ENCODE data around the gene PLXDC2.
"Not testable (repeated sequence)": the region's sequence is repeated elsewhere in the genome, so short reads cannot be mapped to it uniquely, and the experiment has no call there.

PLXDC2 gene

GRCh38 chr10:19816411-19817230 lies at the start of gene PLXDC2:
Gene PLXDC2, plus strand, starts transcription at chr10:19816432.
- Histone ChIP-seq H3K27me3 (ENCODE audit: insufficient read depth, low read length, poor library complexity) (no peaks in the 10 kb centered on the region), H3K9me3 (ENCODE audit: insufficient read depth, low read length, severe bottlenecking) (no peaks in the 10 kb centered on the region), H2AFZ (ENCODE audit: low read depth, low read length) (no peak within 1 kb of the TSS), H3K4me3 (ENCODE audit: low read depth in 1 of 2, low read length in 2 of 2) (no peak within 1 kb of the TSS), H3K27ac (ENCODE audit: low read length) (no peak within 1 kb of the TSS), H3K79me2 (ENCODE audit: insufficient read depth, low read length) (no peaks in the 10 kb centered on the region), H4K20me1 (ENCODE audit: insufficient read depth, low read length) (no peaks in the 10 kb centered on the region), H3K36me3 (ENCODE audit: insufficient read depth, low read length) (no peaks in the 10 kb centered on the region), H3K4me2 (ENCODE audit: insufficient read depth, low read length) (no peak within 1 kb of the TSS), H3K4me1 (ENCODE audit: insufficient read depth, low read length) (no peaks in the 10 kb centered on the region), H3K9ac (ENCODE audit: low read depth, low read length) (no peak within 1 kb of the TSS)
- ATAC-seq (ENCODE audit: insufficient read depth, low read depth): no peak
- no peak for DNase-seq
- TF ChIP-seq EZH2 (IDR thresholded peaks at IDR 0.05; ENCODE audit: borderline replicate concordance, low read depth, low read length, severe bottlenecking) (no peak), CTCF (IDR thresholded peaks at IDR 0.05; ENCODE audit: borderline replicate concordance, extremely low read depth, low read length, poor library complexity, severe bottlenecking) (no peak)

GRCh38 chr10:19767876-19768275 lies 48.4 kb upstream of the PLXDC2 start:
- Histone ChIP-seq H4K20me1 (ENCODE audit: insufficient read depth, low read length) (no peaks in the 10 kb centered on the region), H3K9ac (ENCODE audit: low read depth, low read length) (no peak overlapping the region), H3K36me3 (ENCODE audit: insufficient read depth, low read length) (no peaks in the 10 kb centered on the region), H3K27ac (ENCODE audit: low read length) (no peak overlapping the region), H3K79me2 (ENCODE audit: insufficient read depth, low read length) (no peaks in the 10 kb centered on the region), H3K4me2 (ENCODE audit: insufficient read depth, low read length) (no peak overlapping the region), H3K4me3 (ENCODE audit: low read depth in 1 of 2, low read length in 2 of 2) (no peak overlapping the region), H2AFZ (ENCODE audit: low read depth, low read length) (no peak overlapping the region), H3K27me3 (ENCODE audit: insufficient read depth, low read length, poor library complexity) (no peaks in the 10 kb centered on the region), H3K9me3 (ENCODE audit: insufficient read depth, low read length, severe bottlenecking) (peaks cover 3% of the 10 kb centered on the region), H3K4me1 (ENCODE audit: insufficient read depth, low read length) (no peaks in the 10 kb centered on the region)
- TF ChIP-seq CTCF (IDR thresholded peaks at IDR 0.05; ENCODE audit: borderline replicate concordance, extremely low read depth, low read length, poor library complexity, severe bottlenecking): no peak
- no peak for TF ChIP-seq EZH2 (IDR thresholded peaks at IDR 0.05; ENCODE audit: borderline replicate concordance, low read depth, low read length, severe bottlenecking)
- DNase-seq (no peak), ATAC-seq (ENCODE audit: insufficient read depth, low read depth) (no peak)

GRCh38 chr10:19769826-19770225 lies 46.4 kb upstream of the PLXDC2 start:
- H3K4me2 ChIP-seq (ENCODE audit: insufficient read depth, low read length); H4K20me1 ChIP-seq (ENCODE audit: insufficient read depth, low read length); DNase-seq; H3K79me2 ChIP-seq (ENCODE audit: insufficient read depth, low read length); H3K36me3 ChIP-seq (ENCODE audit: insufficient read depth, low read length); H2AFZ ChIP-seq (ENCODE audit: low read depth, low read length); H3K27me3 ChIP-seq (ENCODE audit: insufficient read depth, low read length, poor library complexity); H3K4me1 ChIP-seq (ENCODE audit: insufficient read depth, low read length); H3K27ac ChIP-seq (ENCODE audit: low read length); H3K9me3 ChIP-seq (ENCODE audit: insufficient read depth, low read length, severe bottlenecking); H3K4me3 ChIP-seq (ENCODE audit: low read depth in 1 of 2, low read length in 2 of 2); H3K9ac ChIP-seq (ENCODE audit: low read depth, low read length); ATAC-seq (ENCODE audit: insufficient read depth, low read depth): not testable (repeated sequence)

- Histone ChIP-seq H3K79me2 (ENCODE audit: insufficient read depth, low read length) (no peaks in the 10 kb centered on the region), H3K9ac (ENCODE audit: low read depth, low read length) (no peak overlapping the region), H3K4me3 (ENCODE audit: low read depth in 1 of 2, low read length in 2 of 2) (no peak overlapping the region), H3K27ac (ENCODE audit: low read length) (no peak overlapping the region), H3K27me3 (ENCODE audit: insufficient read depth, low read length, poor library complexity) (no peaks in the 10 kb centered on the region), H4K20me1 (ENCODE audit: insufficient read depth, low read length) (no peaks in the 10 kb centered on the region), H3K4me2 (ENCODE audit: insufficient read depth, low read length) (no peak overlapping the region), H3K36me3 (ENCODE audit: insufficient read depth, low read length) (no peaks in the 10 kb centered on the region), H3K9me3 (ENCODE audit: insufficient read depth, low read length, severe bottlenecking) (no peaks in the 10 kb centered on the region), H2AFZ (ENCODE audit: low read depth, low read length) (no peak overlapping the region), H3K4me1 (ENCODE audit: insufficient read depth, low read length) (no peaks in the 10 kb centered on the region)
- TF ChIP-seq EZH2 (IDR thresholded peaks at IDR 0.05; ENCODE audit: borderline replicate concordance, low read depth, low read length, severe bottlenecking) (no peak), CTCF (IDR thresholded peaks at IDR 0.05; ENCODE audit: borderline replicate concordance, extremely low read depth, low read length, poor library complexity, severe bottlenecking) (no peak)
- no peak for DNase-seq
- ATAC-seq (ENCODE audit: insufficient read depth, low read depth): no peak
Measured at GRCh38 chr10:19772972-19773371, 43.3 kb upstream of the PLXDC2 start.

Measured in DND-41 (cell line).